Adrenal gland (tissue), 12 donors: ENCODE results near the gene KCNK16. TPM values are rescaled to one million over a fixed set of nuclear protein-coding genes. Genes with fewer than 3 reads are reported as not detected.

Experiments used
- DNase-seq, 7 donors: peaks; one replicate each; pipeline ENCODE4 v3.0.0-alpha.2; 2019 to 2020
- H3K27ac ChIP-seq, 5 donors: fragments of 200-600 bp; sonication (generic) in 4 of 5; 1 replicate in 3 of 5; 2 replicates in 2 of 5; pipeline versions ENCODE4 v1.5.1 to v1.8.0; 2016 to 2020; ENCODE audit warnings: mild to moderate bottlenecking in 1 of 5
- H3K27me3 ChIP-seq: fragments of 200-600 bp; 2 replicates; pipeline ENCODE4 v1.8.0; 2021
- H3K36me3 ChIP-seq, 2 donors: fragments of 200-600 bp; replicated peaks in 1 of 2; 1 replicate in 1 of 2; 2 replicates in 1 of 2; pipeline versions ENCODE4 v1.5.1 to v1.8.0; 2018 to 2022
- H3K4me1 ChIP-seq, 2 donors: fragments of 200-600 bp; replicated peaks in 1 of 2; 1 replicate in 1 of 2; 2 replicates in 1 of 2; pipeline versions ENCODE4 v1.5.1 to v1.8.0; 2018 to 2021
- H3K4me3 ChIP-seq, 4 donors: fragments of 200-600 bp; sonication (generic) in 3 of 4; one replicate each; pipeline ENCODE4 v1.5.1; 2016 to 2018
- H3K9me3 ChIP-seq, 3 donors: fragments of 200-600 bp; sonication (generic) in 1 of 3; replicated peaks in 1 of 3; 1 replicate in 2 of 3; 2 replicates in 1 of 3; pipeline versions ENCODE4 v1.5.1 to v1.8.0; 2016 to 2021
- POLR2A ChIP-seq, 2 donors: fragments of 450-650 bp; IDR thresholded peaks; one replicate each; pipeline ENCODE4 v1.6.1; 2017; ENCODE audit warnings: antibody characterized with exemption in 2 of 2, mild to moderate bottlenecking in 2 of 2, moderate library complexity in 1 of 2
- WGBS, 4 donors: extraction: QIAGEN DNeasy Blood & Tissue Kit in 2 of 4; methylation state at CpG; one replicate each; pipeline versions ENCODE4 v1.1.5 to v1.1.7; 2013 to 2017; 5-methylcytosine and 5-hydroxymethylcytosine counted together
- intact Hi-C, 2 donors: fragments of 100-400 bp; cut with DNase I; formaldehyde crosslinking; loops; one replicate each; pipeline versions ENCODE4 v1.14.1 to v1.15.0; 2022 to 2023
- polyA plus RNA-seq, 3 donors: library from polyadenylated mRNA; stranded (reverse); fragments of 200-250 nt in 2 of 3; fragments of 350-450 nt in 1 of 3; fragmentation: Illumina TruSeq in 1 of 3; extraction: RNeasy Lipid Tissue Mini Kit (QIAGEN cat#74804) in 1 of 3; gene quantifications; one replicate each; pipeline ENCODE4 v1.2.3, GENCODE V29; 2013 to 2014
- total RNA-seq, 9 donors: library from RNA; depleted of rRNA in 4 of 9; stranded (reverse); fragments of >200 nt in 4 of 9; fragments of 120-200 nt in 1 of 9; fragmentation: NEBNext Ultra II Directional in 1 of 9; extraction: Animal tissue kit (Norgen Biotek cat#: 25700) in 1 of 9; gene quantifications; one replicate each; pipeline versions ENCODE4 v1.1.0 to v1.2.4, GENCODE V29; 2013 to 2023
- TF ChIP-seq, protein P1 (sequence below), 6 experiments: fragments of 450-650 bp in 4 of 6; fragments of 200-600 bp in 2 of 6; sonication (generic) in 1 of 6; IDR thresholded peaks; 1 replicate in 5 of 6; 2 replicates in 1 of 6; pipeline versions ENCODE4 v1.5.1 to v1.8.0; 2016 to 2021; ENCODE audit warnings: antibody characterized with exemption in 6 of 6, mild to moderate bottlenecking in 2 of 6, moderate library complexity in 1 of 6
- donor health status: healthy with polysubstance abuse.
- donor health status: Bipolar disorder and iron deficiency.
- donor health status: DM: yes; HTN: yes; CAD: no.
- donor health status: DM: no; HTN: no; CAD: no.
- donor health status: DM: no; HTN: no; CAD: no.
- donor health status: DM: yes; HTN: yes; CAD: no.

The KCNK16 gene
- total and polyA plus RNA-seq, 12 donors, result not detected

- H3K27me3 ChIP-seq, result no peaks in the 10 kb centered on the region
- 65 to 78% (median 67%) methylated on average over 4 of the region's 4 CpGs for WGBS, 4 donors
- H3K4me3 ChIP-seq, result no peak overlapping the region
- intact Hi-C loops, result no loop called here
- H3K36me3 ChIP-seq, result no peaks in the 10 kb centered on the region
- no peaks in the 10 kb centered on the region for H3K4me1 ChIP-seq
- H3K9me3 ChIP-seq, result no peaks in the 10 kb centered on the region
- no peak overlapping the region for H3K27ac ChIP-seq
- TF ChIP-seq, protein P1, sequence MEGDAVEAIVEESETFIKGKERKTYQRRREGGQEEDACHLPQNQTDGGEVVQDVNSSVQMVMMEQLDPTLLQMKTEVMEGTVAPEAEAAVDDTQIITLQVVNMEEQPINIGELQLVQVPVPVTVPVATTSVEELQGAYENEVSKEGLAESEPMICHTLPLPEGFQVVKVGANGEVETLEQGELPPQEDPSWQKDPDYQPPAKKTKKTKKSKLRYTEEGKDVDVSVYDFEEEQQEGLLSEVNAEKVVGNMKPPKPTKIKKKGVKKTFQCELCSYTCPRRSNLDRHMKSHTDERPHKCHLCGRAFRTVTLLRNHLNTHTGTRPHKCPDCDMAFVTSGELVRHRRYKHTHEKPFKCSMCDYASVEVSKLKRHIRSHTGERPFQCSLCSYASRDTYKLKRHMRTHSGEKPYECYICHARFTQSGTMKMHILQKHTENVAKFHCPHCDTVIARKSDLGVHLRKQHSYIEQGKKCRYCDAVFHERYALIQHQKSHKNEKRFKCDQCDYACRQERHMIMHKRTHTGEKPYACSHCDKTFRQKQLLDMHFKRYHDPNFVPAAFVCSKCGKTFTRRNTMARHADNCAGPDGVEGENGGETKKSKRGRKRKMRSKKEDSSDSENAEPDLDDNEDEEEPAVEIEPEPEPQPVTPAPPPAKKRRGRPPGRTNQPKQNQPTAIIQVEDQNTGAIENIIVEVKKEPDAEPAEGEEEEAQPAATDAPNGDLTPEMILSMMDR (IDR thresholded peaks at IDR 0.05), result no peak
- TF ChIP-seq POLR2A (IDR thresholded peaks at IDR 0.05), result no peak
- DNase-seq, result no peak
These were observed 48.0 kb downstream of the KCNK16 start for GRCh38 chr6:39274471-39274870.

DNA sequence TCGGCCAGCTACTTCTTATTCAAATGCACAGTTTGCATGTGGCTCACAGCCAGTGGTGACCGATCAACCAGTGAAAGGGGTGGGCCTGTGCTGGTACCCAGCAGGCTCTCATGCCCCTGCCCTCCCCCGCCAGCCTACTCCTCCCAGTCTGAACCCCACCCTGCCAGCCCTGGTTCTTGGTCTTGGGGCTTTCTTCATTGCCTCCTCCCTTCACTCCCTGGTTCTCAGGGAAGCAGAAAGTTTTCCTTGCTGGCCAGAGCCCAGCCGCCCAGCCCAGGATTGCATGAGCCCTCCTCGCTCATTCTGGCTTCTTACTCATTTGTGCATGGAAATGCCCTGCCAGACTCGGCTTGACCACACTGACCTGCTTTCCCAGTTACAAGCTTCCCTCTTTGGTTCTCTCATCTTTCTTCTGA lies 49.1 kb downstream of the KCNK16 start:
- Histone ChIP-seq H3K36me3 (no peaks in the 10 kb centered on the region), H3K9me3 (no peaks in the 10 kb centered on the region), H3K4me1 (no peaks in the 10 kb centered on the region), H3K27me3 (no peaks in the 10 kb centered on the region), H3K4me3 (no peak overlapping the region), H3K27ac (no peak overlapping the region)
- intact Hi-C loops, result no loop called here
- no peak for DNase-seq
- WGBS, 4 donors, result 68 to 72% (median 69%) methylated on average over 6 of the region's 6 CpGs
- TF ChIP-seq, protein P1 (IDR thresholded peaks at IDR 0.05), result no peak
- TF ChIP-seq POLR2A (IDR thresholded peaks at IDR 0.05), result no peak

- H3K27ac ChIP-seq, result no peak overlapping the region
- DNase-seq, result no peak
- H3K36me3 ChIP-seq, result no peaks in the 10 kb centered on the region
- intact Hi-C loops, result no loop called here
- H3K27me3 ChIP-seq, result no peaks in the 10 kb centered on the region
- TF ChIP-seq, protein P1 (IDR thresholded peaks at IDR 0.05), result no peak
- TF ChIP-seq POLR2A (IDR thresholded peaks at IDR 0.05), result no peak
- no peak overlapping the region for H3K4me3 ChIP-seq
- no peaks in the 10 kb centered on the region for H3K9me3 ChIP-seq
- H3K4me1 ChIP-seq, result no peaks in the 10 kb centered on the region
- WGBS, 4 donors, result 71 to 90% (median 89%) methylated on average over 1 of the region's 1 CpG
These were observed 52.5 kb downstream of the KCNK16 start for GRCh38 chr6:39269961-39270360.

DNA sequence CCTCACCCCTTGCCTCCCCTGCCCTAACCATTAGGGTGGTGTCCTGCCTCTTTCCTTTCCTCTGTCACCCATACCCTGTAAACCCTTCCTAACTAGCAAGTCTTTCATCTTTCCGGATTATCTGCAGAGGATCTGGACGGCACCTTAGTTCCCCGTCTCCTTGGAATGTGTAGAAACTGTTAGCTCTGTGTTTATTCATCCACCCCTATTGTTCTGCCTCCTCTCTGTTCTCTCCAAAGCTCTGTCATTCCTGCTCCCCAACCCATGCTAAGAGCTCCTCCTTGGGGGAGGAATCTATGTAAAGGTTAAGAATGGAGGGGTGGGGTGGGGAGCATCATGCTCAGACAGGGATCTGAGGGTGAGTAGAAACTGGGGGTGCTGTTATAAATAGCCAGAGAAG lies 53.8 kb downstream of the KCNK16 start:
- DNase-seq, result no peak
- no peak overlapping the region for H3K4me3 ChIP-seq
- WGBS, 4 donors, result 84 to 88% (median 85%) methylated on average over 3 of the region's 3 CpGs
- H3K4me1 ChIP-seq, result no peaks in the 10 kb centered on the region
- H3K9me3 ChIP-seq, result no peaks in the 10 kb centered on the region
- intact Hi-C loops, result no loop called here
- H3K27ac ChIP-seq, result no peak overlapping the region
- no peaks in the 10 kb centered on the region for H3K36me3 ChIP-seq
- TF ChIP-seq, protein P1 (IDR thresholded peaks at IDR 0.05), result no peak
- TF ChIP-seq POLR2A (IDR thresholded peaks at IDR 0.05), result no peak
- H3K27me3 ChIP-seq, result no peaks in the 10 kb centered on the region
